Epithelial cell of umbilical artery (primary cell): ENCODE measurements around the gene DYNLT2B. TPM values are rescaled to one million over a fixed set of nuclear protein-coding genes. Genes with fewer than 3 reads are reported as not detected.

Experiments
- total RNA-seq: library from RNA; depleted of rRNA; stranded (reverse); fragments of >200 nt; gene quantifications from 2 replicates; pipeline ENCODE4 v1.2.3, GENCODE V29; 2014

Gene DYNLT2B
- 9.4 and 11.4 TPM in 2 replicates for total RNA-seq

DNA sequence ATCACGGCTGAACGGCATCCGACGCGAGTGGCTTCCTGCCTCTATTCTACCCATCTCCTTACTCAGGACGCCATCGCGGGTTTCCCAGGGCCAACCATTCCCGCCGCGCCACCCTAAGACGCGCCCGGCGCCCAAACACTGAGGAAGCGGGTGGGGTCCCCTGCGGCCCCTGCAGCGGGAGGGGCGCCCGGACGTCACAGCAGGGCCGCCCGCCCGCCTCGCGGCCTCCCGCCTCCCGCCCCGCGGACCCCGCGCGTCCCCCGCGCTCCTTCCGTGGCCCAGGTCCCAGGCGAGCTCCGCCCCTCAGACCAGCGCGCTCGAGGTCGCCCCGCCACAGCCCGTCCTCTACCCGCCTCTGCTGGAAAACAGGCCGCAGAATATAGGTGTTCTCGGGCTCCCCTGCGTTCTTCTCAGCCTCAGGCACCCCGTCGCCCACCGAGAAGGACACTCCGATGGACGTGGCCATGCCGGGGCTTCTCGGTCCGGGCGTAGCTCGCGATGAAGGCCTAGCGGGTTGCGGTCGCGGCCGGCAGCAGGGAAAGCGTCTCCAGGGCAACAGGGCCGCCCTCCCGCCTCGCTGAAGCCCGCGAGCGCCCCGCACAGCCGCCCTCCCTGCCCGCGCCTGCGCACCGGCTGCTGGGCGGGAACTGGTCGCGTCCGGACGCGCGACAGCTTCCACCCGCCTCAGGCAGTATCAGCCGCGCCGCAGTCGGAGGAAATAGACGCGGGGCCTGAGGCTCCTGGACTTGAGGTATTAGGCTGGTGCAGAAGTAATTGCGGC, at the start of gene DYNLT2B:
Gene DYNLT2B (minus strand): TSS at position 554 of the 781 bp plus-strand sequence. CDS start 88 bp downstream, at position 466.

GRCh38 chr3:196287440-196288140, 30.4 kb downstream of the DYNLT2B start, which contains the start of gene PCYT1A:
PCYT1A (minus strand) TSS chr3:196287726; CDS start chr3:196270531, 17,195 bp downstream.

Other genes starting within 250 kb of the DYNLT2B start
- gene TFRC, start 236.2 kb downstream of the DYNLT2B start, total RNA-seq, result 124 and 212 TPM in 2 replicates
- gene ZDHHC19, start 106.8 kb downstream of the DYNLT2B start, total RNA-seq, result not detected in 2 replicates
- gene SLC51A, start 101.7 kb downstream of the DYNLT2B start, total RNA-seq, result not detected in 2 replicates
- 65.9 and 76.7 TPM in 2 replicates for gene PCYT1A, start 30.5 kb downstream of the DYNLT2B start, total RNA-seq
- gene TM4SF19, start 20.1 kb upstream of the DYNLT2B start, total RNA-seq, result not detected in 2 replicates
- 13.6 and 20.1 TPM in 2 replicates for gene UBXN7, start 114.2 kb upstream of the DYNLT2B start, total RNA-seq
- gene RNF168, start 185.5 kb upstream of the DYNLT2B start, total RNA-seq, result 28.6 and 34.2 TPM in 2 replicates
- under 0.01 TPM in 1 of 2 replicates, not detected in the other for gene SMCO1, start 197.1 kb upstream of the DYNLT2B start, total RNA-seq